GM19193 (cell line): Measurements from ENCODE around the gene KRTAP10-4.

Source experiments
- POLR2A ChIP-seq: IDR thresholded peaks from 4 replicates; pipeline ENCODE4 v1.6.1; 2011; ENCODE audit not compliant: insufficient read depth, insufficient read length; ENCODE audit errors: extremely low read depth

The KRTAP10-4 gene

GRCh38 chr21:44613386-44614155 is 40.0 kb downstream of the KRTAP10-4 start:
- no peak for TF ChIP-seq POLR2A

DNA sequence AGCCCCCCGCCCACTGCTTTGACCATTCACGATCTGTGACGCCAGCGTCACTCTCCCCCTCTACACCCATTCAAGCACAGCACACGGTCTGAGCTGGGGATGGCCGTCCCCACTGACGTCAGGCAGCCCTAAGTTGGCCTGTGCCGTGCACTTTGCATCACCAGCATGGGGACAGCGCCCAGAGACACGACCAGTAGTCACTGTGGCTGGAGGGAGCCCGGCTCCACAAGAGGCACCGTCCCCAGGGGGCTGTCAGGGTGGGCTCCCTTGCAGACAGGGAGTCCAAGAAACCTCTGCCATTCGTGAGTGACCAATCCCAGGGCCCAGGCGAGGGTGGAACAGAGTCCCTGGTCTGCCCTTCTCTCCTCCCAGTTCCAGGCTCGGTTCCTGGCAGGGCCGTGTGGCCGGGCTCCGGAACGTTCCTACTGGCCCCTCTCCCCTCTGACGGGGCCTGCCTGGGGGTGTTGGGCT is 40.7 kb downstream of the KRTAP10-4 start:
- no peak for TF ChIP-seq POLR2A

DNA sequence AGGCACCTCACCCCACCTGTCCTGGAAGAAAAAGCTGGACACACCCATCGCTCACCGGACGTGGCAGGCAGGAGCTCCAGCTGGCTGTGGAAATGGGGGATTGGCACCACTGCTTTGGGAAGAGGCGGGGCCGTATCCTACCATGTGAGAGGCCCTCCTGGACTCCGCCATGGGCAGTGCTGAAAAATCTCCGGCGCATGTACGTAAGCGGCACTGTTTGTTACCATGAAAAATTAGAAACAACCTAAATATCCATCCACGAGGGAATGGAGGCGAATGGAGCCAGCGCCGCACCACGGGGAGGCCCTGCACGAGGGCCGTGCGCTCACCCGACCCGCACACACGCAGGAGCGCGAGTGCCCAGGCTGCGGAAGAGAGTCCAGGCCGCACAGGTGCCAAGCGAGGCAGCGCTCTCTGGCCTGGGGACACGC is 41.4 kb downstream of the KRTAP10-4 start:
- no peak for TF ChIP-seq POLR2A

GRCh38 chr21:44615466-44615865 is 41.9 kb downstream of the KRTAP10-4 start:
- no peak for TF ChIP-seq POLR2A

DNA sequence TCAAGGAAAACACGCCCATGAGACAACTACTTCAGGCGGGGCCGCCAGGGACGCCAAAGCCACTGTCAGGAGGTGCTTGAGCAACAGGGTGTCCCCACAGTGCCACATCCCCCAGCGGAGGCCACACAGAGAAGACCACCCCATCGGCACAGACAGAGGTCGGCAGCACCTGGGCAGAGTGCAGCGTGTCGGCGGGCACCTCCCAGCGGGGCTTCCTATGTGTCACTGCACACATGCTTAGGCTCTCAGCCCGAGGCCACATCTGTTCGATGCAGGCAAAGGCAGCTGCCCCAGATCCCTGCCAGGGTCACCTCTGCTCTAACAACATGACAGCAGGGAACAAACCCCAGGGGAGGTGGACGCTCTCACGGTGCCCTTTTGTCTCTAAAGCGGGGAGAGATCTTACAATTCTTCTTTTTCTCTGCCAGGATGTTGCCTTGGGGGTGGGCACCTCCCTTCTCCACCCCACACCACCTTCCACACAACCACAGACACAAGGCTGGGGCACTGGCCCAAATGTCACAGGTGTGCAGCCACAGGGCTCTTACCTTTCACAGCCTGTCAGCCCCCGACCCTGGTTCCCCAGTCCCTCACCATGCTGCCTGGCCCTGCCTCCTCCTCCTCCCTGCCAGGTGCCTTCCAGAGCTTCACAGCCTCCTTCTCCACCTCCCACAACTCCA is 42.5 kb downstream of the KRTAP10-4 start:
- no peak for TF ChIP-seq POLR2A

GRCh38 chr21:44616591-44616926 is 43.0 kb downstream of the KRTAP10-4 start:
- TF ChIP-seq POLR2A: no peak

DNA sequence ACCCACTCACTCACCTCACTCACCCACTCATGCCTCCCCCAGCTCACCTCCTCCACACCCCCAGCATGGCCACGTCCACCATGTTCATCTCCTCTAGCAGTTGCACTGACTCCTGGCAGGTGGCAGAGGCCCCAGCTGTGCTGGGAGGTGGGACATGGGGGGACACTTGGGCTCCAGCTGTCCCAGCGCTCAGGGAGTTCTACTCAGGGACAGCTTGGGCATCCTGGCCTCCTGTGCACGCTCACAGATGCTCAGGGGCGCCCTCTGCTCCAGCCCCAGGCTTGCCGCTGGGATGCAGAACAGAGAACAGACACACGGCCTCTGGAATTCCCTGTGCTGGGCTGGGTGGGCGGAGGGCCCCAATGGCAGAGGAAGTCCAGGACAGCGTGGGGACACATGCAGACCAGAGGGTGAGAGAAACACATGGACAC is 43.6 kb downstream of the KRTAP10-4 start:
- no peak for TF ChIP-seq POLR2A

DNA sequence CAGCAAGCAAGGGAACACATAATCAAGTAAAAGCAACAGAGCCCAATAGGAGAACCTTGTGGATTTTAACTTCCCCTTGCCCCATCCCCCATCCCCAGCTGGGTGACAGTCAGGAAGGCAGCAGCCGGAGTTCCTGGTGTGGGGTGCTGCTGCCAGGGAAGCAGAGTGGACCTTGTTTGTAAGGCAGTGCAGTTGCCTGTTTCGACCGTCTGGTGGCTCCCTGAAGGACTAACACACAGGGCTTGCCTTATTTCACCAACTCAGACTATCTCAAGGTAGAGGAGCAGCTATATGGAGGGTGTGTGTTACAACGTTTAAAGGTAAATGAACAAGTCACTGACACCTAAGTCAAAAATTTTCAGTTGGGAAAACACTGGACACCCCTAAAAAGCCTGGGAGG is 45.0 kb downstream of the KRTAP10-4 start:
- no peak for TF ChIP-seq POLR2A

GRCh38 chr21:44618909-44619308 is 45.4 kb downstream of the KRTAP10-4 start:
- no peak for TF ChIP-seq POLR2A

DNA sequence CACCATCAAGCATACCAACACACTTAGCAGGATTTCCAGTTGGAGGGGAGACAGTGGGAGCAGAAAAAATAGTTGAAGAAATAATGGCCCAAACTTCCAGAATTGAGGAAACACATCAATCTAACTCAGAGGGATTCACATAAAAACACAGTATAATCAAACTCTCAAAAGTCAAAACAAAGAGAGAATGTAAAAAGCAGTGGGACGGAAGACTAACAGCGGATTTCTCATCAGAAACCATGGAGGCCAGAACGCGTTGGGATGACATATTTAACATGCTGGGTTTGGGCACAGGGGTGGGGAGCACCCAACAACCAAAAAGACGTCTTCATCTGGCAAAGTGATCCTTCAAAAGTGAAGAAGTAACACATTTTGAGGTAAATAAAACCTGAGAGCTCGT is 46.4 kb downstream of the KRTAP10-4 start:
- TF ChIP-seq POLR2A: no peak

DNA sequence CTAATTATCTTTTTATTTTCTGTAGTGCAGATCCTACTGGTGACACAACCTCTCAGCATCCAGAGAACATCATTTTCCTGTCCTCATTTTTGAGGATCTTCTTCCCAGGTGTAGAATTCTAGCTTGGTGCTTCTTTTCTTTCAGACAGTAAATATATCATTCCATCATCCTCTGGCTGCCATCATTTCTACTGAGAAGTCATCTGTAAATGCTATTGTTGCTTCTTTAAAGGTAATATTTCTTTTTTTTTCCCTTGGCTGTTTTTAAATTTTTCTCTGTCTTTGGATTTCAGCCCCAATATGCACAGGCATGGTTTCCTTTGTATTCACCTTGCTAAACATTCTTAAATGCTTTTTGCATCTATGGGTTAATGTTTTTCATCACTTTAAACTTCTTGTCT is 50.0 kb downstream of the KRTAP10-4 start:
- TF ChIP-seq POLR2A: no peak
